NCI-H1694 treated with DMSO at 0.1 percent for 48 hours (cell line): ENCODE results near the gene OXNAD1.

Experiments
- DNase-seq: peaks from one replicate; lab custom pipeline; 2025; lab: John Stamatoyannopoulos, UW

OXNAD1 gene, protein sequence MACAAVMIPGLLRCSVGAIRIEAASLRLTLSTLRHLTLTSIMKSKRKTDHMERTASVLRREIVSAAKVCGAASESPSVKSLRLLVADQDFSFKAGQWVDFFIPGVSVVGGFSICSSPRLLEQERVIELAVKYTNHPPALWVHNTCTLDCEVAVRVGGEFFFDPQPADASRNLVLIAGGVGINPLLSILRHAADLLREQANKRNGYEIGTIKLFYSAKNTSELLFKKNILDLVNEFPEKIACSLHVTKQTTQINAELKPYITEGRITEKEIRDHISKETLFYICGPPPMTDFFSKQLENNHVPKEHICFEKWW

DNA sequence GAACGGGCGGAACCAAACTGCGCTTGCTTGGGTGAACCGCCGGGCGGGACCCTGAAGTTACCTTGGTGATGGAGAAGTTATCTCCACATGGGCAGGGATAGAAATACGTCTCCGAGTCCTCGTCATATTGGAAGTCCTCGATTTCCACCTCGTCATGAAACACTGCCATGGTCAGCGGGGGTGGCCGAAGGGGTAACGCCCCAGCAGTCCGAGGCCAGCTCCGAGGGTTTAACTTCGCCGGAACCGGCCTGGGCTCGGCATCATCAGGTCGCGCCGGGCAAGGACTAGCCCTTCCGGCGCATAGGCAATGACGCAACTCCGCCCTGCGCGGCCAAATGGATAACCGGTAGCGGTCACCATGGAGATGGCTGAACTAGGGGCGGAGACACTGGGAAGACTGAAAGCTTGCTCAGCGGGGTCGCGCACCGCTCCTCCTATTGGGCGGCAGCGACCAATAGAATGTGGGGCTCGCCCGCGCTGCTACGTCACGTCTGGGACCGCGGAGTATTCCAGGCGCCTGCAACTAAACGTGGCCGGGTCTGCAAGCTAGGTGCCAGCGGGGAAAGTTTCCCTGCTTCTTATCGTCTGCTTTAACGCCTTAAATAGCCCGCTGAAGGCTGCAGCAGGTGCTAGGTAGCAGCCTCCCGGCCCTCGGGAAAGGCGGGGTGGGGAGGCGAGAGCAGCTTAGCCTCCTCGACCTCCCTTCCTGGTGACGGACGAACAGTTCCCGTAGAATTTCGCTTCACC, at the start of gene OXNAD1, which contains the start of gene DPH3:
OXNAD1 (plus strand) TSS at position 505 of the 747 bp plus-strand sequence. CDS start 5,741 bp downstream, outside the sequence.
DPH3 (minus strand) TSS at position 236 of the 747 bp plus-strand sequence; CDS start at position 169, 67 bp downstream.
- peak; percentile 97 for DNase-seq

DNA sequence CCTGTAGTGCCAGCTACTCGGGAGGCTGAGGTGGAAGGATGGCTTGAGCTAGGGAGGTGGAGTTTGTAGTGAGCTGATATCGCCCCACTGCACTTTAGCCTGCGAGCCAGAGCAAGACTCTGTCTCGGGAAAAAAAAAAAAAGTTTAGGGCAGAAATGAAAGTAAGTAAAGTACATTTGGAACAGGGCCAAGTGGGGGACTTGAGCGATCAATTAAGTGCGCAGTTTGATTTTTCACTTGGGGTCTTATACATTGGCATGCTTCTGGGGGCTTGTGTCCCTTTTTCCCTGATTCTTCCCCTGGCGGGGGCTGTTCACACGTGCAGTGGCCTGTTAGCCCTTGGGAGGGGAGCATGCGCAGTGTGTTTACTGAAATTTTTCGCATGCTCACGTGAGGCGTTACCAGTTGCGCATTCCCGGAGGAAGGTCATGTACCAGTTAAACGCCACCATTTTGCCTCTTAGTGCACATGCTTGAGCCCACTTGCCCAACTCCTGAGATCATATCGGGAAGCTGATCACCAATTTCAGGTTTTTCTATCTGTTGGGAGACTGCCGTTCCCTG, 48.6 kb upstream of the OXNAD1 start:
- DNase-seq, result no peak

DNA sequence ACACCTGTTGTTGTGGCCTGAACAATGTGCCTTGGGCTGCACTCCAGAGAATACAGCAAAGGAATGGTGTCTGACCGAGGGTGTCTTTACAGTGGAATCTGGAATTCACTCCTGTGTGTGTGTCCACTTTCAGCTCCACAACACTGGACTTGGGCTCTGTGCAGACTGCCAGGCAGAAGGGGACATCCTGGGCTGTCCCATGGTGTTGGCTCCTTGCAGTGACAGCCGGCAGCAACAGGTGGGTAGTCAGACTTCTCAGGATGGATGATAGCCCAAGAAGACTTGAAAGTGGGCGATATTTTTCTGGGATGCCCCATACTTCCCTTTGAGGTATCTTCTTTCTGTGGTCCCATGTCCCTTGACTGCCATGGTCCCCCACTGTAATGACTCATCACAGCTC, 45.2 kb upstream of the OXNAD1 start:
- no peak for DNase-seq

DNA sequence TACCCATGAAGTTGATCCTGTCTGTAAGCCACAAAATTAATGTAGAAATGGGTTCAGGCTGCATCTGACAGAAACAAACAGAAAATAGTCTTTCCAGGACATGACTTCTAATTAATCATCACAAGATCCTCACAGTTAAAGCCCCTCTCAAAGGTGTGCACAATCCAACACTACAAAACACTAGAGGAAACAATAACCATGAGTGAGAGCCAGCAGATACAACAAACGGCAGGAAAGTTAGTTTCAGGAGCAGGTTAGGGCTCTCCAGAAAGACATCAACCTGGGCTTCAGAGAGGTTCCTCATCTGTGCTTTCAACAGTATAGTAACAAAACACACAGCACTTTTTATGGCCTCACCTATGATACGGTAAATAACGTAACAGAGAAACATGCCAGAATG, 43.0 kb upstream of the OXNAD1 start:
- DNase-seq, result no peak

DNA sequence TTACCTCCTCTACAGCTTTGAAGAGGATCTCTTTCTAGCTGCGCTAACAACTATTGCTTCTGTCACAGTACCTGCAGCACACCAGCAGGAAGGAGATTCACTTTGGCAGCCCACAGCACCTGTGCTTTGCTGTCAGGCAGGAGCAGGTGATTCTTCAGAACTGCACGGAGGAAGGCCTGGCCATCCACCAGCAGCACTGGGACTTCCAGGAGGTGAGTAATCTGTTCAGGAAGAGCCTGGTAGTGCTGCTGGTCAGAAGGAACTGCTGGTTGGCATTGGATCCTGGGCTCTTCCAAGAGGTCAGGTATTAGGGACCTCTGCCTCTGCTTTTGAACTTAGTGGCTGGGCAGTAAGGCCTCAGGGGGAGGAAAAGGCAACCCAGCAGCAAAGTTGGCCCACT, 42.5 kb upstream of the OXNAD1 start:
- DNase-seq, result no peak

DNA sequence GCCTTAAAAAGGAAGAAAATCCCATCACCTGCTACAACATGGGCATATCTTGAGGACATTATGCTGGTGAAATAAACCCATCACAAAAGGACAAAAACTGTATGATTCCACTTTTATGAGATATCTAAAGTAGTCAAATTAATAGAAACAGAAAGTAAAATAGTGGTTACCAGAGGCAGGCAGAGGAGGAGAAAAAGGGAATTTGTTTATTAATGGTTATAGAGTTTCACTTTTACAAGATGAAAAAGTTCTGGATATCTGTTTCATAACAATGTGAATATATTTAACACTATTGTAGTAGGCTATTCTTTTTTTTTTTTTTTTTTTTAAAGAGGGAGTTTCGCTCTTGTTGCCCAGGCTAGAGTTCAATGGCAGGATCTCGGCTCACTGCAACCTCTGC, 40.7 kb upstream of the OXNAD1 start:
- no peak for DNase-seq

DNA sequence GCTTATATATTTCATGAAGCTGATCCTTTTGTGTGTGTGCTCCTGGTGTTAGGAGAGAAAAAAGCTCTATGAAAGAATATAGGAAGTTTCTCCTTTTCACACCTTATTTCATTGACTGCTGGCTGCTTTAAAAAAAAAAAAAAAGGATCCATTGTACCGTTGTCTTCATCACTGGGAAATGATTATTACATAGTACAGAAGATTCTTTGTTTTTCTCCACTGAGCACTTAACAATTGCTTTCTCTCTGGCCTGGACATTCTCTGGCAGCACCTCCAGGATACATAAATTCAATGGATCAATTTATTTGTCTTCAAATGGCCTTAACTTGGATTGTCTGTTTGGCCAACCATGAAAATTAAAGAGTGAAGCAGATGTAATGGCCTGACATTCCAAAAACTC, 37.4 kb upstream of the OXNAD1 start:
- no peak for DNase-seq

DNA sequence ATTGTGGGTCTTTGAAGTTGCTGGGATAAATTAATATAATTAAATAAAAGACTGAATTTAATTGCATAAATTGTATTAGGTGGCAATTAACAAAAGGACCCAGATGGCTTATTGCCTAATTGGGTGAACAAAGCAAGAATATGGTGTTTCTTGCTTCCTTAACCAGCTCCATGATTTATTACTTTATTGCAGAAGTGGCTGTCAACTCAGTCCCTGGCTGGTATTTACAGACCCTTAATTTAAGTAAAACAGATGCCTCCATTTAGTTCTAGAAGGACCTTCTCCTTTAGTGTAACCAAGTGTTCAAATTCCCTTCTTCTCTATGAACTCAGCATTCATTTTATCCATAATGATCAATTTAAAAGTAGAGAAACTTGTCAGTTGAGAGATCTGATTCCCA, 35.3 kb upstream of the OXNAD1 start:
- DNase-seq, result no peak

DNA sequence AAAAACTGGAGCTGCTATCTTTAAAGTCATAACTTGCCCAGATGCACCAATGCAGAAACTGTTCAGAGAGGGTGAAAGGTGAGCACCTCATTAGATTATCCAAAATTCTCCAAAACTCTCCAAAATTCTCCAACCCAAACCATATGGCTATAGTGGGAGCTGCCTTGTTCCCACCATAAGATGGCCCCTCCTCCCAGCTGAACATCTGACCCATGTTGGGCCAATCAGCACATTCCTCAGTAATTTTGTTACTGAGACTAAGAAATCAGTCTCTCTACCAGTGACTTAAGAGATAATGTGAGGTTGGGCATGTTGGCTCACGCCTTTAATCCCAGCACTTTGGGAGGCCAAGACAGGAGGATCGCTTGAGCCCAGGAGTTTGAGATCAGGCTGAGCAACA, 33.0 kb upstream of the OXNAD1 start:
- no peak for DNase-seq

DNA sequence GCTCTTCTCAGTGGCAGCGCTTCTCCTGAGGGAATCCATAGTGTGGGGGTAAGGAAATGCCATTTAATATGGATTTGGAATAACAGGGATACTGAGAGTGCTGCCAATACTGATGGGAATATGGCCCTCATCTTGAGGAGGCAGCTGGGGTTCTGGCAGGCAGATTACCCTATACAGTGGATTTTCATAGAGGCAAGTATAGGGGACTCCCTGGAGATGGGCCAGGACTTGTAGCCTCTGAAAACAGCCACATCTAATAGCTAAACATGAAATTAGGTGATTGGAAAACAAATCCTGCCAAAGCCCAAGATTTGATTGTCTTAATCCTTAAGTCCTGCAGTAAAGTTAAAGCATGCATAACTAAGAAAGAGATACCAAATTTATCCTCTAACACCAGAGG, 31.2 kb upstream of the OXNAD1 start:
- no peak for DNase-seq

DNA sequence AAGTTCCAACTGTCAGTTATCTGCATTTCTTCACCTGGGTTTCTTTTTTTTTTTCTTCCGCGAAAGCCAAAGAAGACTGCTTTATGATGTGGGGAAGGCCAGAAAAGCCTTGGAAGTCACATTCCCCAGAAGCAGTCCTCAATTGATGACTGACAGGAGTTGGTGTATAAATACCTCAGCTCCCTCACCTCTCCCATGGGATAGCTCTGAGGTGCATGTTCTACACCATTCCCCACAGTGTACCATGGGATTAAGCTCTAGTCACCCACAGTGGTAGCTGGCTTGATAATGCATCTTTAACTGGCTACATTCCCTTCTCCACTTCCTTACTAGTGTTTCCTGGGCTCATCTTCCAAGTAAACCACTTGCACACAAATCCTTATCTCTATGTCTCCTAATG, 30.7 kb upstream of the OXNAD1 start:
- DNase-seq, result no peak

DNA sequence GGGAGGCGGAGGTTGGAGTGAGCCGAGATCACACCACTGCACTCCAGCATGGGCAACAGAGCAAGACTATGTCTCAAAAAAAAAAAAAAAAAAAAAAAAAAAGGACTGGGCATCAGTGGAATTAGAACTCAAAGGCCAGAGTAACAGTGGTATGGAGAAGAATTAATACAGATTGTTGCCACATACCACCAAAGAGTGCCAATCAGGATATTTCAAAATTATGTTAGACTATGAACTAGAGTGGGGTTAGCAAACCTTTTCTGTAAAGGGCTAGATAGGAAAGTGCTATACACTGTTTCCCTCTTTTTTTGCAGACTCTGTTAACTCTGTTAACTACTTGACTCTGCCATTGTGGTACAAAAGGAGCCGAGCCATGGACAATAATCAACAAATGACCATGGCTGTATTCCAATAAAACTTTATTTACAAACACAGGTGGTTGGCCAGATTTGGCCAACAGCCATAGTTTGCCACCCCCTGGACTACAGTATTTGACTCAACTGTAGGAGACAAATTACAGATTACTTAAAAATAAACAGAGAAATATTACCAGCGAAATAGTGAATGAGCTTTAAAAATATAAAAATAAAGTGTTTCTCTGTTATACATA, 28.9 kb upstream of the OXNAD1 start:
- no peak for DNase-seq

DNA sequence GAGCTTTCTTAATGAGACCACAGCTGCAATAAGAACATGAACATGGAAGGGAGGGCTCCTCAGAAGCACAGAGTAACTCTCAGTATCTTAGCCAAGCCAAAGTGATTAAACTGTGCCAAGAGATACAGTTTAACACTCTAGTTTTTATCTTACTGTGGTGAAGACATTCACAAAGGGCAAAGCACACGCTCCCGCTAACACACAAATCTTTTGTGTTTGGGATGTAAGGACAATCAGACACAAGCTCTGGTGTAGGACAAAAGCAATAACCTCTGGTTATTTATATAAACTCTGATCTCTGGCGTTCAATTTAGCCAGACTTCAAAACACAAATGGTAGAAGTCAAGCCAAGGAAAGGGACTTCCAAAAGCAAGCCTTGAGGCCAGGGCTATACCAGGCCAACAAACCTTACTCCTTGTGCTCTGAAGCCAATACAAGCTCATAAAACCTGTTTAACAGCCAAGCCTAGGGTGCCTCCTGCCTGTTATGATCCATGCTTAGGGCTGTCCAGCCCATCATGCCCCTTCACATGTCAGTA, 28.1 kb upstream of the OXNAD1 start:
- no peak for DNase-seq

DNA sequence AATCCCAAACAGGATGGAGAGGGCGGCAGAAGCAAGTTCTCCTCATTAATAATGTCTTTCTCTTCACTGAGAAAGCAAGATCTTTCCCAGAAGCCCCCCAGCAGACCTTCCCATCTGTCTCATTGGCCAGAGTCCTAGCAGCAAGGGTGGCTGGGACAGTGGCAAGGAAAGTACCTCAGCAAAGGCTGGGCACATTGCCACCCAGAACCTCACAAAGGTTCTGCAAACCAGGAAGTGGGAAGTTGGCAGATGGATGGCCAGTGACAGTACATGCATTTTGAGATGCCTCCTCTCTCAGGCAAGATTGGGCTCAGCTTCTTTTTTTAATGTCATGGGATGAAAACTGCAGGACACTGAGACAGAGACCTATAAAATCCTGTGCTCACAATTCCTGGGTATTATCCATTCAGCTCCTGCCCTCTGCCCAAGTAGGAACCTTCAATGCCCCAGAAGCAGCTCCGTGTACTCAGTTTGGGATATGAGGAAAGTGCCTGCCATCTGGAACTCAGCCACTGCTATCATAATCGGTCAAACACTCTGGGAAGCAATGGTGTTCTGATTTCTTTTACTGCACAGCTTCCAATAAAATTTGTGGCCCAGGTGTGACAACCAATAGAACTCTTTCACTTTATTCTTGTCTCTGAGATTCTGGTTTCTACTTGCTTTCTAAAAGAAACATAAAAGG, 25.8 kb upstream of the OXNAD1 start:
- DNase-seq, result no peak

DNA sequence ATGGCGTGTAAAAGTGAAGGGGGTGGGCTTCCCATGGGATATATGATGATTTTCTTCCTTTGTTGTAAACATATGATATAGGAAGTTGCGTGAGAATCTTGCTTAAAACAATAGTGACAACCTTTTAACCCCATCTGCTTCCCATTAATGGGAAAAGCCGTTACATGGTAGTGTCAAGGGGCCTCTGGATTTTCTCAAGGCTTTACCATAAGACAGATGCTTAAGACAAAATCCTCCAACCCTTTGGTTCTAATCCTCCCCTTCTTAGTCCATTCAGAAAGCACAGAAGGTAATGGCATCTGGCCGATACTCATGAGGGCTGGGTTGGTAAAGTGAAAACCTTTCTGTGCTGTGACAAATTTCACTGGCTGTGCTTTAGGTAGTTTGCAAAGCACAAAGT, 25.2 kb upstream of the OXNAD1 start:
- DNase-seq, result no peak

DNA sequence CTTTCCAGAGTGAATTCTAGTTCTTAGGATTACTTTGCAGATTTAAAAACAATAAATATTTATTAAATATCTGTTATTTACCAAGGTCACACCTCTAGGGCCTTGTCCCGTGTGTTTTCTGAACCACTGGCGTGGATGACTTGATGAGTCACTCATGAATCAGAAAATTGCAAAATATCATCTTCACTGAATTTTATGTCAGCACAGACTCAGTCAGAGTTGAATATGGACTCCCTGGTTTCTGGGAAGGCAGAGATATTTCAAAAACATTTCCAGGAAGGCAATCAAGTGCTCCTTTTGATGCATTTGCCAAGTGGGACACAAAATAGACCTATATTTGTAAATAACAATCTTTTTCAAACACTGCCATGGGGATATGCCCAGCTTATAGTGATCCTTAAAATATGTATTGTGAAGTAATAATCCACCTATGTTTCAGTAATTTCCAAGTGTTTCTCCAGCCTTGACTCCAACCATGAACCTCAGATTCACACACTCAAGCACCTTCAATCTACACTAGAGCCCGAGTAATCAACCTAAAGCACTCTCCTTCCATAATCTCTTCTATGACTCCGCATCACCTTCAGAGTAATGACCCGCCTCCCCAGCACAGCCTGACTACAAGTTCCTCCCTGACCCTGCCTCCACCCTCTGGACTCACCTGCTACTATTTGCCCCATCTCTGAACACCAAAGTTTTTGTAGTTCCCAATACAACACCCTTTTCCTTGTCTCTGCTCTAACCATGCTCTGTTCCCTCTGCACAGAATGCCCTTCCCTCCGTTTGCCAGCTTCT, 24.6 kb upstream of the OXNAD1 start:
- DNase-seq, result no peak

DNA sequence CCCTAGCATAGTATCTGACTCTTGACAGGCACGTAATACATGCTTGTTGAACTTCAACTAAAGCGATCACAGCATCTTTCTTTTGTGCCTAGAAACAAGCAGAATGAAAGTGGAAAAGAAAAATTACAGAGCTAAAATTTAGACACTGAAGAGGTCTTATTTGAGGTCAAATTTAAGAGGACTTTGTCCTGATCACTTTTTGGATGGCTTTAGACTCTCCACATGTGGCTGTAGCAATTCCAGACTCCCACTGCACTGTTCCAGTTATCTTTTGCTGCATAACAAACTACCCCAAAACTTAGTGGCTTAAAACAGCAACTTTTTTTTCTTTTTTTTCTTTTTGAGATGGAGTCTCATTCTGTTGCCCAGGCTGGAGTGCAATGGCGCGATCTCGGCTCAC, 23.8 kb upstream of the OXNAD1 start:
- no peak for DNase-seq

DNA sequence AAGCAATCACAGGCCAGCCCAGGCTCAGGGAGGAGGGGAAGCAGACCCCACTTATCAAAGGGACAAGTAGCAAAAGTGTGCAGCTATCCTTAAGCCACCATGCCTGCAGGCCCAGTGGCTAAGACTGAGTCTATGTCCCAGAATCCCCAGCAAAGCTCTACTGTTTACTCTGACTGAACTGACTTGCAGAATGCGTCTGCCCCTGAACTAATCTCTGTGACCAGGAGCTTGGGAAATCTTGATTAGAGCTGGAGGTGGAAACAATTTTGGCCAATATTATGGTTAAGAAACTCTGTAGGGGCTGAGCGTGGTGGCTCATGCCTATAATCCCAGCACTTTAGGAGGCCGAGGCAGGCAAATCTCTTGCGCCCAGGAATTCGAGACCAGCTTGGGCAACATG, 22.8 kb upstream of the OXNAD1 start:
- no peak for DNase-seq

DNA sequence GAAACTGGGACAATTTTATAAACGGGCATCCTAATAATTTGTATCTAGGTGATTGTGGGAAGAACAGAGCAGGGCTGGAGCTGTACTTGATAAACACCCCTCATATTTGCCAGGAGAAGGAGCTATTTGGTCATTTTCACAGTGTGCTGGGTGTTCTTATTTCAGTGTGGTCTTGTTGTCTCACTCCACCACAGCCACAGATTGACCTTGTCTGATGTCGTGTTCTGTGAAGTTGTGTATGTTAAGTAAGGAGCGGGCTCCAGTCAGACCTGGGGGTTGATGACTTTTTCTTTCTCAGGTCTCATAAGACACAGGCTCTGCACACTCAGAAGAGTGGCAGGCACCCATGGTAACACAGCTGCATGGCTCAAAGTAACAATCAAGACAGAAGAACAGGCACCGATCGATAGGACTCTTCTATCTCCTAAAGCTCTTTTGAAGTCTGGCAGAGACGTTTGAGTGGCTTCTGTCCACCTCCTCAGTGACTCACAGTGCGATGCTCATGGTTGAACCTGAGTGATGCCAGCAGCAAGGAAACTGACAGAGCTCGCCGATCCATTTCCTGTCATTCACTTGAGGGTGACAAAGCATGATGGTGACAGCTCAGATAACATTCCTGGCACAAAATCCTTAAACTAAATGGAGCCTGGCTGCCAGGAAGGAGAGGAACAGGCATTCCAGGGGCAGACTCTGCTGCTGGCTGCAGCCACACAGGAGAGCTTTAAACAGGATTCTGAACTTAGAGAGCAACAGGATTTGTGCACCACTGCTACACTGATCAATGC, 21.1 kb upstream of the OXNAD1 start:
- no peak for DNase-seq

DNA sequence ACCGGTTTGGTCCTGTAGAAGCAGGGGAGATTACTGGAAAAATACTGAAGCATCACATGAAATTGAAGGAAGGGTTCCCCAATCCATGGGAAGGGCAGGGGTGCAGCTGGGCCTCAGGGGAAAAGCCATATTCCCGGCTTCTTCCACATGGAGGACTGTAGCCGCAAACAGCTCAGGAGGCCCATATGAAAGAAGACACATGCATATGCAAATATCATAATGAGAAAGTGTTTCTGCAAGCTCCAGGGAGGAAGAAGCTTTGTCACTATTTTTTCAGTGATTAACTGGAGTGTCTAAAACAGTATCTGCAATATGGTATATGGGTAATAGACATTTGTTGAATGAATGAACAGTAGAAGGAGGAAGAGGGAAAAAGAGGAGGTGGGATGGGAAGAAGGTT, 19.4 kb upstream of the OXNAD1 start:
- DNase-seq, result no peak
